ENCODE data around the gene C19orf67.
A peak's percentile ranks its signal among the peaks of the same experiment; 100 is the strongest.

C19orf67 gene

DNA sequence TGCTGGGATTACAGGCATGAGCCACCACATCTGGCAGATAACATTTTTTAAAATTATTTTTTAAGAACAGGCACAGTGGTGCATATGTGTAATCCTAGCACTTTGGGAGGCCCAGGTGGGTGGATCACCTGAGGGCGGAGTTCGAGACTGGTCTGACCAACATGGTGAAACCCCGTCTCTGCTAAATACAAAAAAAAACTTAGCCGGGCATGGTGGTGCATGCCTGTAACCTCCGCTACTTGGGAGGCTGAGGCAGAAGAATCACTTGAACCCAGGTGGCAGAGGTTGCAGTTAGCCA lies 23.1 kb downstream of the C19orf67 start:
- Histone ChIP-seq H3K9me3 (ENCODE audit: control insufficient read depth, insufficient read depth, low read depth, low read length) (no peaks in the 10 kb centered on the region), H3K27me3 (ENCODE audit: control insufficient read depth, insufficient read depth, low read length) (peaks cover 22% of the 10 kb centered on the region), H3K4me3 (ENCODE audit: low read depth, low read length) (no peak overlapping the region), H3K4me1 (ENCODE audit: control insufficient read depth, insufficient read depth, low read length) (peaks cover 5% of the 10 kb centered on the region; the same call in 1 of the 2 replicates), H3K27ac (ENCODE audit: low read depth, low read length) (no peak overlapping the region), H3K36me3 (ENCODE audit: control insufficient read depth, insufficient read depth, low read length) (no peaks in the 10 kb centered on the region), H3K9ac (ENCODE audit: low read length) (no peak overlapping the region)

DNA sequence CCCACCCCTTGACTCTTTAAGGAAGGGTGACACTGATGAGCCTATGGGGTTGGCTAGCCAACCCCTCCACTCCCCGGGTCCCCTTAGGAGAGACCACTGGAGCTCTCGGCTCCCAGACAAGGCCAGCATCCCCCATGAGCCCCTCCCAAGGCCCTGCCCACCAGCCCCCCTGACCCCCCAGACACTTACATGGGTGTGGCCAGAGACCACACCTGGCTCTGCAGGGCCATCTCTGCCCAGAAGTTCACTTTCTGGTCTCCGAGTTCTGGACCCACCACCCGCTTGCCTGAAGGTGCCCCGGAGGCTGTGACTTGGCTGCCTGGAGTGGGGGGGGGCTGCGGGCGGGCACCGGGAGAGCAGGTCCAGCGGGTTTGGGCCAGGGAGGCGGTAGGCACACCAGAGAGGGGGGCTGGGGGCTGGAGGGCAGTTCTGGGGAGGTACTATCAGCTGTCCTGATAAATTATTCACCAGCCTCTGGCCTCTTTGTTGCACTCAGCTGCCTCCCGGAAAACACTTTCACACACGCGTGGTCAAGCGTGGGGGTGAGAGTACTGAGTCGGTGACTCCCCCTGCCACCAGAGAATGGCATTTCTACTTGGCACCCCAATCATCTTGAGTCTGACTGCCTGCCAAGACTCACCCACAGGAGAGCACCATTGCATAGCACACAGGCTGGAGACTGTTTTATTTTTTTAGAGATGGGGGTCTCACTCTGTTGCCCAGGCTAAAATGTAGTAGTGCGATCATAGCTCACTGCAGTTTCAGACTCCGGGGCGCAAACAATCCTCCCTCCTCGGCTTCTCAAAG lies 23.6 kb downstream of the C19orf67 start, which contains the start of gene PALM3:
Gene PALM3, minus strand, starts transcription at position 326 of the 807 bp plus-strand sequence. Its CDS starts 96 bp downstream, at position 230.
- no peak within 1 kb of the TSS for H3K27ac ChIP-seq (ENCODE audit: low read depth, low read length)

DNA sequence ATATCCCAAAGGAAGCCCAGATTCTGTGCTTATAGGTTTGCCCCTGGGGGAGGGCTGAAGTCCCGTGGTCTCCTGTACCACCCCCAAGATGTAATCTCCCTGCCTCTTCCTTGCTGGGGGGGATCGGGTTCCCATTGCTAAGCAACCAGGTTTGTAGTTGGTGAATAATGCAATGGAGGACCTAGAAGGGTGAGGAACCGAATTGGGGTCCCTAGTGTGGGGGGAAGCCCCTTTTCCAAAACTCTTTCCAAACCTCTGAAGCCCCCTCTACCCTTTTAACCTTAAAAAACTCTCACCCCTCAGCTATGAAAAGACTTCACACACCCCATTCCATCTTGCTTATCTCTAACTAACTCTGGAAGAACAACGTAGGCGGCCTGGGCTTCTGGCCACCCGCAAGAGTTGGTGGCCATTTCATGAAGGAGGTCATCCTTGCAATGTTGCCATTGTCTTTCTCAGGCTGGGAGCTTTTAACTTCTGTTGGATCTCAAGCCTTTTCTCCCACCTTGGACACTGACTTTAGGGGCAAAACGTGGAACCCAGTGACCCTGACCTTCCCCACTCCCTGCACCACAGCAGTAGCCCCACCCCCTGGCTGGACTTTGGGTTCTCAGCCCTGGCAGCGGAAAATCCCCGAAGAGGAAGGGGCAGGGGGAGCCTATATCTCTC lies 24.4 kb downstream of the C19orf67 start:
- H3K36me3 ChIP-seq (ENCODE audit: control insufficient read depth, insufficient read depth, low read length) = no peaks in the 10 kb centered on the region
- H3K27ac ChIP-seq (ENCODE audit: low read depth, low read length) = no peak overlapping the region
- H3K4me1 ChIP-seq (ENCODE audit: control insufficient read depth, insufficient read depth, low read length) = peaks cover 5% of the 10 kb centered on the region; the same call in 1 of the 2 replicates
- no peaks in the 10 kb centered on the region for H3K9me3 ChIP-seq (ENCODE audit: control insufficient read depth, insufficient read depth, low read depth, low read length)
- H3K27me3 ChIP-seq (ENCODE audit: control insufficient read depth, insufficient read depth, low read length) = peaks cover 22% of the 10 kb centered on the region
- H3K4me3 ChIP-seq (ENCODE audit: low read depth, low read length) = no peak overlapping the region
- no peak overlapping the region for H3K9ac ChIP-seq (ENCODE audit: low read length)

More for the DNA sequence above, 23.6 kb downstream of the C19orf67 start, which contains the start of gene PALM3:
- Histone ChIP-seq H3K9me3 (ENCODE audit: control insufficient read depth, insufficient read depth, low read depth, low read length) (no peaks in the 10 kb centered on the region), H3K9ac (ENCODE audit: low read length) (no peak within 1 kb of the TSS), H3K27me3 (ENCODE audit: control insufficient read depth, insufficient read depth, low read length) (peaks cover 22% of the 10 kb centered on the region), H3K4me3 (ENCODE audit: low read depth, low read length) (no peak within 1 kb of the TSS), H3K36me3 (ENCODE audit: control insufficient read depth, insufficient read depth, low read length) (no peaks in the 10 kb centered on the region), H3K4me1 (ENCODE audit: control insufficient read depth, insufficient read depth, low read length) (peaks cover 5% of the 10 kb centered on the region; the same call in 1 of the 2 replicates)

DNA sequence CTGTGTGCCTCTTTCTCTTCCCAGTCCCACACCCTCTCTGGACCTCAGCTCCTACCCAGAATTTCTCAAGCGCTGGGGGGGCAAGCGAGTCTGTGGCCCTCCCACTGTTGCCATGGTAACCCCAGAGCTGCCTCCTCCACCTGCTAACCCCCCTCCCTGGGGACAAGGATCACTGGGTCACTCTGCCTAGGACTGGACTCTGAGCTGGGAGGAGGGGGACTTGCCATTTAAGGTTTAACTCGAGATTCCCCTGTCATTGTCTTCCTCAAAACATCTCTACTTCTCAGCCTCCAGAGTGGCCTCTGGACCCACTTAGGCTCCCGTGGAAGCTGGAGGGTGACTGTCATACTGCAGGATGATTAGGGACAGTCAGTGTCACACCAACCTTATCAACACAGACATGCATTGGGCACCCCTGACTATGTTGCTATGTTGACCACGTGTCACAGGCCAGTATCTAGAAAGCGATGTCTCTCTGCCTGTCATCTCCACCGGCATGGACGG lies 25.9 kb downstream of the C19orf67 start:
- Histone ChIP-seq H3K27me3 (ENCODE audit: control insufficient read depth, insufficient read depth, low read length) (peaks cover 22% of the 10 kb centered on the region), H3K27ac (ENCODE audit: low read depth, low read length) (no peak overlapping the region), H3K9me3 (ENCODE audit: control insufficient read depth, insufficient read depth, low read depth, low read length) (no peaks in the 10 kb centered on the region), H3K4me1 (ENCODE audit: control insufficient read depth, insufficient read depth, low read length) (peaks cover 5% of the 10 kb centered on the region; the same call in 1 of the 2 replicates), H3K9ac (ENCODE audit: low read length) (no peak overlapping the region), H3K36me3 (ENCODE audit: control insufficient read depth, insufficient read depth, low read length) (no peaks in the 10 kb centered on the region), H3K4me3 (ENCODE audit: low read depth, low read length) (no peak overlapping the region)

DNA sequence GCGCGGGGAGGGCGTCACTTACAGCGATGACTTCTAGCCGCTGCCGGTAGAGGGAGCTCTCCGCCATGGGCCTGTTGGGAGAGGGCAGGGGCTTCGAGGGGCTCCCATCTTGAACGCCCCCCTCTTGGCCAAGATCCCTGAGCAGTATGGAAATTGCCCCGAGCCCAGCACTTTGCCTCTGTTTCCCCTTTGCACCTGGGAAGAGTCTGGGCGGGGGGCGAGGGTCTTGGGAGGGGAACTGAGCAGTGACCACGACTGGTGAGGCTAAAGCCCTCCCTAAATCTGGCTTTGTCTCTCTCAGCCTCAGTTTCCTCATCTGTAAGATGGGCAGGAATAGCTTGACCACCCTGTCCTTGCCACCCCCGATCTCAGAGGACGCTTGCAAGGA lies 26.5 kb downstream of the C19orf67 start:
- no peak overlapping the region for H3K4me3 ChIP-seq (ENCODE audit: low read depth, low read length)
- peaks cover 22% of the 10 kb centered on the region for H3K27me3 ChIP-seq (ENCODE audit: control insufficient read depth, insufficient read depth, low read length)
- no peak overlapping the region for H3K27ac ChIP-seq (ENCODE audit: low read depth, low read length)
- H3K9ac ChIP-seq (ENCODE audit: low read length) = no peak overlapping the region
- H3K9me3 ChIP-seq (ENCODE audit: control insufficient read depth, insufficient read depth, low read depth, low read length) = no peaks in the 10 kb centered on the region
- no peaks in the 10 kb centered on the region for H3K36me3 ChIP-seq (ENCODE audit: control insufficient read depth, insufficient read depth, low read length)
- peaks cover 5% of the 10 kb centered on the region; the same call in 1 of the 2 replicates for H3K4me1 ChIP-seq (ENCODE audit: control insufficient read depth, insufficient read depth, low read length)

DNA sequence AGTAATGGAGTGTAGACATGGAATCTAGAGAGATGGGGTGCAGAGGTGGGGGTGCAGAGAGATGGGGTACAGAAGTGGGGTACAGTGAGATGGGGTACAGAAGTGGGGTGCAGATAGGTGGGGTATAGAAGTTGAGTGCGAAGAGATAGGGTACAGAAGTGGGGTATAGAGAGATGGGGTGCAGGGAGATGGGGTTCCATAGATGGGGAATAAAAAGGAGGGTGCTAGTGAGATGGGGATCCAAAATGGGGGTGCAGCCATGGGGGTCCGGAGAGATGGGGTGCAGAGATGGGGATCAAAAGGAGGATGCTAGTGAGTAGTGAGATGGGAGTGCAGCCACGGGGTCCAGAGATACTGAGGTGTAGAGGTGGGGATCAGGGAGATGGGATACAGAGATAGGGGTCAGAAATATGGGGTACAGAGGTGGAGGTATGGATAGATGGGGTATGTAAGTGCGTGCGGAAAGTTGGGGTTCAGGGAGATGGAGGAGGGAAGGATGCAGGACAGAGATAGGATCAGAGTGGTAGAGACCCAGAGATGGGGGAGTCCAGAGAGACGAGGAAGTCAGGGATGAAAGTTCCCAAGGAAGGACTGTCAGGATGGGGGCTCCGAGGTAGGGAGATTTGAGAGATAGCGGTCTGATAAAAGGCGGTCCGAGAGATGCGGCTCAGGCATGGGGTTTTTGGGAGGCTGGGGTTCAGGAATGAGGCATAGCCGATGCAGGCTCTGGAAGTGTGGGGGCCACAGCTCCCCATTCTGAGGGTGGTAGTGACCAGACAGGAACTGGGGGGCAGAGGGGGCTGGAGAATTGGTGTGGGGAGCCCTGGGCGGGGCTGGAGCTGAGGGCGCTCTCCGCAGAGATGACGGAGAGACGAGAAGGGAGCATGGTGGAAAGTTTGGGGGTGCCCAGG lies 27.1 kb downstream of the C19orf67 start:
- H3K4me1 ChIP-seq (ENCODE audit: control insufficient read depth, insufficient read depth, low read length) = peaks cover 5% of the 10 kb centered on the region; the same call in 1 of the 2 replicates
- no peak overlapping the region for H3K27ac ChIP-seq (ENCODE audit: low read depth, low read length)
- H3K9ac ChIP-seq (ENCODE audit: low read length) = no peak overlapping the region
- no peaks in the 10 kb centered on the region for H3K36me3 ChIP-seq (ENCODE audit: control insufficient read depth, insufficient read depth, low read length)
- H3K4me3 ChIP-seq (ENCODE audit: low read depth, low read length) = peak overlapping the region; percentile 65
- H3K9me3 ChIP-seq (ENCODE audit: control insufficient read depth, insufficient read depth, low read depth, low read length) = no peaks in the 10 kb centered on the region
- peaks cover 22% of the 10 kb centered on the region for H3K27me3 ChIP-seq (ENCODE audit: control insufficient read depth, insufficient read depth, low read length)

DNA sequence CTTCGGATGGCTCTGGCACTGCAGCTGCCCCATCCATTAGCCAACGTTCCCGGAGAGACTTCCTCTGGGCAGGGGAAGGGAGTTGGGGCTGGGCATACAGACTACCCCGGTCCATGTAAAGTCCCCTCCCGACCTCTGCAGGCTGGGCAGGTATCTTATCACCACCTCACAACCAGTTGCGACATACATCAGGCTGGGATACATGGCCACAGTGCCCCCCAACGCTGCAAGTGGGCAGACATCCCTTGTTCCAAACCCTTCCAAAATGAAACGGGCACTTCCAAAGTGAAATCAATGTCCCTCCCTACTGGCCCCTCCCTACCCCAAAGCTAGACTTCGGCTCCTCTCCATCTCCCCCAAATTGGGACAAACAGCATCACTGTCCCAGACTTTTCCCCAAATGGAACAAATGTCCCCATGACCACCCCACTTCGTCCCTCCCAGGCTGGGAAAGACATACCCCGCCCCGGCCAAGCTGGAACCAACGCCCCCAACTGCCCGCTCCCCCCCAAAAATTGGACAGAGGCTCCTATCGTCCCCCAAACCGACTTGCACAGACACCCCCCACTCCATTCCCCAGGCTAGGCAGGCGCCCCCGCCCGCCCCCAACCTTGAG lies 28.7 kb downstream of the C19orf67 start:
- Histone ChIP-seq H3K36me3 (ENCODE audit: control insufficient read depth, insufficient read depth, low read length) (peaks cover 6% of the 10 kb centered on the region; the same call in 1 of the 2 replicates), H3K27ac (ENCODE audit: low read depth, low read length) (no peak overlapping the region), H3K4me3 (ENCODE audit: low read depth, low read length) (peak overlapping the region; percentile 61), H3K9ac (ENCODE audit: low read length) (no peak overlapping the region), H3K4me1 (ENCODE audit: control insufficient read depth, insufficient read depth, low read length) (peaks cover 5% of the 10 kb centered on the region; the same call in 1 of the 2 replicates), H3K9me3 (ENCODE audit: control insufficient read depth, insufficient read depth, low read depth, low read length) (no peaks in the 10 kb centered on the region), H3K27me3 (ENCODE audit: control insufficient read depth, insufficient read depth, low read length) (peaks cover 22% of the 10 kb centered on the region)

DNA sequence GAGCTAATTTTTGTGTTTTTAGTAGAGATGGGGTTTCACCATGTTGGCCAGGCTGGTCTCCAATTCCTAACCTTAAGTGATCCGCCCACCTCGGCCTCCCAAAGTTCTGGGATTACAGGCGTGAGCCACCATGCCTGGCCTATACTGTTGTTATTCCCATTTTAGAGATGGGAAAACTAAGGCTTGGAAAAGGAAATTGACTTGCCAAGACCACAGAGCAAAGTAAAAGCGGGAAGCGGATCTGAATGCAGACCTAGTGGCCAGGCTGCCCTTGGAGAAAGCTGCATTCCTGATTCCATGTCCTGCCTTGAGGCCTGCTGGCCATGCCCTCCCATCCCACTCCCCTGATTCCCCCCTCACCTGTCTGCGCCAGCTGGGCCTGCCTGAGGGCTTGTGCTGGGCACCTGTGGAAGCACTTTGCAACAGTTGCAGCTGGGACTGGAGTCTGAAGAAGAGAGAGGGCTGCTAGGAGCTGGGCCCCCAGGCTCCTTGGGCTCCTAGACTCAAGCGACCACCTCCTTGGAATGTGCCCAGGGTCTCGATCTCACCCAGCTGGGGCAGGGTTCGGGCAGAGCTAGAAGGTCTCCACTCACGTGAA lies 29.4 kb downstream of the C19orf67 start:
- Histone ChIP-seq H3K36me3 (ENCODE audit: control insufficient read depth, insufficient read depth, low read length) (peaks cover 6% of the 10 kb centered on the region; the same call in 1 of the 2 replicates), H3K9me3 (ENCODE audit: control insufficient read depth, insufficient read depth, low read depth, low read length) (no peaks in the 10 kb centered on the region), H3K9ac (ENCODE audit: low read length) (no peak overlapping the region), H3K4me3 (ENCODE audit: low read depth, low read length) (no peak overlapping the region), H3K4me1 (ENCODE audit: control insufficient read depth, insufficient read depth, low read length) (peaks cover 5% of the 10 kb centered on the region; the same call in 1 of the 2 replicates), H3K27me3 (ENCODE audit: control insufficient read depth, insufficient read depth, low read length) (peaks cover 22% of the 10 kb centered on the region), H3K27ac (ENCODE audit: low read depth, low read length) (no peak overlapping the region)

DNA sequence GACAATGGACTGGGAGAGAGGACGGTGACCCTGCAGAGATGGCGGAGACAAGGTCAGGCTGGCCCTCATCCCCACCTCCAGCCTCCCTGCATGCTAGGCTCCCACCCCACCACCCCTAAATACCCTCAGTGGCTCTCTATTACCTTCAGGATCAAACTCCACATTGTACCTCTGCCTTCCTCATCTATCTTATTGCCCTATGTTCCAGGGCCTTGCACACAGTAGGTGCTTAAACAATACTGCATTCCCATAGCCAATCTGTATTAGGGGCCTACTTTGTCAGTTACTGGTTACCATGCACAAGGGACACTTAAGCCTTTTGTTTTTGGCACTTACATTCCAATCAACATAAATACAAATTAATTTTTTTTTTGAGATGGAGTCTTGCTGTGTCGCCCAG lies 30.2 kb downstream of the C19orf67 start:
- H3K4me3 ChIP-seq (ENCODE audit: low read depth, low read length) = no peak overlapping the region
- H3K27me3 ChIP-seq (ENCODE audit: control insufficient read depth, insufficient read depth, low read length) = peaks cover 22% of the 10 kb centered on the region
- no peak overlapping the region for H3K9ac ChIP-seq (ENCODE audit: low read length)
- no peaks in the 10 kb centered on the region for H3K9me3 ChIP-seq (ENCODE audit: control insufficient read depth, insufficient read depth, low read depth, low read length)
- peaks cover 5% of the 10 kb centered on the region; the same call in 1 of the 2 replicates for H3K4me1 ChIP-seq (ENCODE audit: control insufficient read depth, insufficient read depth, low read length)
- no peak overlapping the region for H3K27ac ChIP-seq (ENCODE audit: low read depth, low read length)
- H3K36me3 ChIP-seq (ENCODE audit: control insufficient read depth, insufficient read depth, low read length) = peaks cover 9% of the 10 kb centered on the region

DNA sequence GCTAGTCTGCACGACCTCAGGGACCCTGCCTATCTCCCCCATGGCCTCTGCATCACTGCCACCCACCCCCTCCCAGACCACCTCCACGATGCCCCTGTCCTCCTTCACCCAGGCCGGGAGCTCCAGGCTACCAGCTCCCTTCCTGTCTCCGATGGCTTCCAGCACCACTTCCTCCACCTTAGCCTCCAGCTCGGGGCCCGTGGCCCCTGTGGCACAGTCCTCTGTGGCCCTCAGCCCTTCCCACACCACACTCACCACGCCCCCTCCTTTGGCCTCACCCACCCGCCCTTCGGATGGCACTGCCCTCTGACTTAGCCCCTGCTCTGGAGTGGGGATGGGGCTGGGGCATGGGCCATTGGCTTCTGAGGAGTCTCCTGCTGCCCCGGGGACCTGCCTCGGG lies 30.9 kb downstream of the C19orf67 start:
- Histone ChIP-seq H3K9ac (ENCODE audit: low read length) (no peak overlapping the region), H3K4me3 (ENCODE audit: low read depth, low read length) (no peak overlapping the region), H3K27ac (ENCODE audit: low read depth, low read length) (no peak overlapping the region), H3K36me3 (ENCODE audit: control insufficient read depth, insufficient read depth, low read length) (peaks cover 10% of the 10 kb centered on the region), H3K27me3 (ENCODE audit: control insufficient read depth, insufficient read depth, low read length) (peaks cover 18% of the 10 kb centered on the region), H3K4me1 (ENCODE audit: control insufficient read depth, insufficient read depth, low read length) (peaks cover 5% of the 10 kb centered on the region; the same call in 1 of the 2 replicates), H3K9me3 (ENCODE audit: control insufficient read depth, insufficient read depth, low read depth, low read length) (no peaks in the 10 kb centered on the region)
